ENCODE results near the gene LYST.

LYST gene

DNA sequence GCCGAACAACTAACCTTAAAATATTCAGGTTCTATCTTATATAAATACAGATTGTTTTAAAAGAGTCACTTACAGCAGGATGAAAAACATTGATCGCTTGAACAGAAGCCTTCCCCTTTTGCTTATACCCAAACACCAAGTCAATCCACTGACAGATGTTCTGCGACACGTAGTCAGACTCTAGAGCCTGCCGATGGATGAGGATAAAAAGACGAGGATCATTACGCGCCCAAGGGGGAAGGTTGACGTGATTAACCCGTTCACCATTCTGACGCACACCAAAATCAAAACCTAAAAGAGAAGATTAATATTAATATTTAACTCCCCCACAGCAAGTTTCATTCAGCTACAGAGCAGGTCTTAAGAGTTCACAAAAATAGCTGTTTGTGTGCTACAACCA is 157.7 kb downstream of the LYST start:
- no peak for DNase-seq

DNA sequence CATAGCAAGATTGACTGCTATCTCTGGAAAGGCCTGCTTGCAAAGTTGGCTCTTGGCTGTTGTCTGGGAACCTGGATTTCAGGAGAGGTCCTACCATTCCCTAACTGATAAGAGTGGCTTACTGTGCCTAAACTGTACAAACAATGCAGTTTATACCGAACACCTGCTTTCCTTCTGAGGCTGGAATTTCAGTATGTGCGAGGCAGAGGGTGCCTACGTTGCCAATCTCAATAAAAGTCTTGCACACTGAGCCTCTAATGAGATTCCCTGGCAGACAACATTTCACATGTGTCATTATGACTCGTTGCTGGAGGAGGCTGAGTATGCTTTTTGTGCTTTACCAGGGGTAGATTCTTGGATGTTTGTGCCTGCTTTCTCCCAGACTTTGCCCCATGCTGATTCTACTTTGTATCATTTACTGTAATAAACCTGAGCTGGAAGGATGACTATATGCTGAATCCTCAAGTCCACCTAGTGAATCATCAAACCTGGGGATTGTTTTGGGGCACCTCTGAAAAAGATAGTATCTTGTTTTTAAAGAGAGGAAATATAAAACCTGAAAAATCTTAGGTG is 158.2 kb downstream of the LYST start:
- no peak for DNase-seq

DNA sequence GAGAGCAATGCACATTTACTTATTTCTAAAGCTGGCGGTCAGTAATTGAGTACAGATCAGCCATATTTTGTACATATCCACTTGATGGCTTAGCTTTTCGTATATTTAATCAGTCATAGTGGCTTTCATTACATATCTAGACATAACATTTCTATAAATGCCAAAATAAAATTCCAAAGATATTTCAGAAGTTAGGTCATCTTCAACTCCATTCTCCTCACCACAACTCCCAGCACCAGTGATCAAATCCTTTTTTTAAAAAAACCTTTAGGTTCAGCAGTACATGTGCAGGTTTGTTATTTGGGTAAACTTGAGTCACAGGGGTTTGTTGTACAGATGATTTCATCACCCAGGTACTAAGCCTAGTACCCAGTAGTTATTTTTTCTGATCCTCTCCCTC is 163.2 kb downstream of the LYST start:
- DNase-seq, result no peak

DNA sequence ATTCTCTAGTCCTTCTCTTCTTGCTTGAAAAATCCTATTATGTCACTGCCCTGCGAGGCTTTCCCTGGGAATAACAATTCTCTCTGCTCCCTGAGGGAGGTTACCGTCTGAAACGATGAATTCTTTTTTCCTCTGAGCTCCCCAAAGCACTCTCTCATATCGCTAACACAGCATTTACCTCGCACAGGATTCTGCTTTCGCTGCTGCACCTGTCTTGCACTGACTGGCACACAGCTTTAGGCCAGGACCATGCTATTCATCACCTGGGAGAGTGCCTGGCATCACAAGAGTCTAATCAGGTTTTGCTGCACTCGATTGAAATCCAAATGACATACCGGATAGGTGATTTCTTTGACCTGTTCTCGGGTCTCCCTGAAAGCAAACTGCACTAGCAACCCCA is 164.3 kb downstream of the LYST start:
- DNase-seq, result no peak

DNA sequence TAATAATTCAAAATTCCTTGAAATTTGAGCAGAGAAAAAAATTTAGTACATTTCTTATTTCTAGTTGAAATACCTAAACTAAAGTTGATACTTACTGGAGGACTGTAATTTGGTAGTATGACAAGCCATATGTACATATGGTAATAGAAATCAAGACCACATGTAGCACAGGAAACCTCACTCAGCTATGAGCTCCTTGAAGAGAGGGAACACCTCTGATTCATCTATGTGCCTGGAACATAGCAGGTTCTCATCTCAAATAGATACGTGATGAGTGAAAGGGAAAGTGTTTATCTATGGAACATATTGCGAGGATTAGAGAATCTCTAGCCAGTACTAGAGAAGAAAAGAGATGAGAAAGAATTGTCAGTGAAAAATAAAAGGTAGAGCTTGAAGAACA is 169.2 kb downstream of the LYST start:
- no peak for DNase-seq

DNA sequence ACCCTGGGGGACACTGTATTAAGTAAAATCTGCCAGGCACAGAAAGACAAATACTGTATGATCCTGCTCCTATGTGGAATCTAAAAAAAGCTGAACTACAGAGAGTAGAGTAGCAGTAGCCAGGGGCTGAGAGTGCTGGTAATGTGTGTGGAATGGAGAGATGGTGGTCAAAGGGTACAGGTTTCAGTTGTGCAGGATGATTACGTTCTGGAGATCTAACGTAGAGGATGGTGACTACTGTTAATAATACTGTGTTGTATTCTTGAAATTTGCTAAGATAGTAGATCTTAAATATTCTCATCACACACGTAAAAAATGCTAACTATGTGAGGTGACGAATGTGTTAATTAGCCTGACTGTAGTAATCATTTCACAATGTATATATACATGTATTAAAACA is 177.3 kb downstream of the LYST start:
- DNase-seq, result no peak

DNA sequence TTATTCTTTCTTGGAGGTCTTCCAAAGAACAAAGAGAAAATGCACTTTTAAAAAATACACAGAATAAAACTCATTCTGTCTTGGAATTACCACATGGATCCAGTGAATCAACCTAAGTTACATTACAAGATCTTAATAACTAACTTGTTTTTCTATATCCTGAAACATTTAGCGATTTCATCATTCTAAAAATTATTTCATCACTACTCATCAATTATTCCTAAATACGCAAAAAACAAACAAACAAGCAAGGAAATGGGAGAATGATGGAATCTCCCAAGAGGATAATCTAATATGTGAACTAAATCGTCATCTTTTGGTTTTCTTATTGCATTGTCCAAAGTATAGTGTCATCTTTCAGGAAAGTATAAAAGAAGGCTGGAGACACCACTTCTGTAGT is 178.6 kb downstream of the LYST start:
- DNase-seq, result no peak

- DNase-seq, result no peak
Measured at GRCh38 chr1:235683653-235684052, 183.1 kb downstream of the LYST start.

DNA sequence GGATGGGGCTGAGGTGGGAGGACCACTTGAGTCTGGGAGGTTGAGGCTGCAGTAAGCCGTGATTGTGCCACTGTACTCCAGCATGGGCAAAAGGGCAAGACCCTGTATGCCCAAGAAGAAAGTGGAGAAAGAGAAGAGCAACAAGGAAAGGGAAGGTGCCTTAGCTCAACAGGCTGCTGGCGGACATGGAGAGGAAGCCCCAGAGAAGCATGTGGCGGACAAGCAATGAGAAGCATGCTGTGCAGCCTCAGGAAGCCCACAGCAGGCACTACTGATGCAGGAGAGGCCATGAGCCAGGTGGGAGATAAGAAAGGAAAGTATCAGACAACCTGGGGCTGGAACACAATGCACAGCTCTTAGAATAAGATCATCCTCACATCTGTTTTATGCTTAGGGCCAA is 184.5 kb downstream of the LYST start:
- DNase-seq, result no peak

DNA sequence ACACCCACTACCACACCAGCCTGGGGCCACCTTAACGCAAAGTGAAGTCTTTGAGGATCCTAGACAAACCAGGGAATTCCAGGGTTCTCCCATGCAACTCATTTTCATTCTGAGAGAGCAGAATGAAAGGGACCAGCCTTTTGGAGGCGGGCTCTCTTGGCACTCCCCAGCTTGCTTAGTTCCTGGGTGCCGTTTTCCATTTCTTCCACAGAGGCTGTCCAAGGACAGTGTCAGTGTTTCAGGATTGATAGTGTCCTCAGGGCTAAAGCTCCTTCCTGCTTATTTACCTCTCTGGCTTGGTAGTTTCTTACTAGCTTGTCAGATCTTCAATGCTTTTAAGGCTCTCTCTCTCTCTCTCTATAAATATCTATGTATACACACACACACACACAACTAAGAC is 187.1 kb downstream of the LYST start:
- no peak for DNase-seq

DNA sequence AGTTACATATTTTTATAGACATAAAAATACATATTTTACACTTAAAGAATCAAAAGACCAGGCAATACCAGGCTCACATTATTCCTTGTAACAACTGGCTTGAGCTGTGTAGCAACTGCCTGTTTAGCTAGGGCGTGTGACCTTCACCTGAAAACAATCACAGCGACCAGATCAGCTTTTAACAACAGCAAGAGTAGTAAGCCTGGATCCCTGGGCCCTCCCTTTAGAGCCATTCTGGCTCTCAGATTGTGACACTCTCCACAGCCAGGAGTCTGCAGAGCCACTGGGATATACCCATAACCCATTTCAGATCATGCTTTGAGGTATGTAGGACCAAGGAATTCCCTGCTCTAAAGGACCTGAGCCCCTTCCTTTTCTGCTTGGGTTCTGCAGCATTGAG is 187.7 kb downstream of the LYST start:
- no peak for DNase-seq

- no peak for DNase-seq
Measured at GRCh38 chr1:235675152-235675890, 191.4 kb downstream of the LYST start.

- DNase-seq, result peak; percentile 73 to 86
Measured at GRCh38 chr1:235673981-235674380, 192.7 kb downstream of the LYST start.

DNA sequence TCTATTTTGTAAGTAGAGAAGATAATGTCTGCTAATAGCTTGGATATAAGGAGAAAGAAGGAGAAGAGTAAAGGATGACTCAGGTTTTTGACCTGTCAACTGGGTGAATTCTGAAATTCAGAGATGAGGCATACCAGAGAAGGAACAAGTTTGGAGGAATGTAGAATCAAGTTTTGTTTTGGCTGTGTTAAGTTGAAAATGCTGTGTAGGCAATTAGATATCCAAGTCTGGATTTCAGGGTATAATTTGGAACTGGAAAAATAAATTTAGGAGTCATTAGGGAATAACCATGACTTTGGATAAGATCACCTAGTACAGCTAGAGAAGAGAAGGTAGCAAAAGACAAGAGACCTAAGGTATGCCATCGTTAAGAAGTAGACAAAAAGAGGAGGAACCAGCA is 194.7 kb downstream of the LYST start:
- no peak for DNase-seq

DNA sequence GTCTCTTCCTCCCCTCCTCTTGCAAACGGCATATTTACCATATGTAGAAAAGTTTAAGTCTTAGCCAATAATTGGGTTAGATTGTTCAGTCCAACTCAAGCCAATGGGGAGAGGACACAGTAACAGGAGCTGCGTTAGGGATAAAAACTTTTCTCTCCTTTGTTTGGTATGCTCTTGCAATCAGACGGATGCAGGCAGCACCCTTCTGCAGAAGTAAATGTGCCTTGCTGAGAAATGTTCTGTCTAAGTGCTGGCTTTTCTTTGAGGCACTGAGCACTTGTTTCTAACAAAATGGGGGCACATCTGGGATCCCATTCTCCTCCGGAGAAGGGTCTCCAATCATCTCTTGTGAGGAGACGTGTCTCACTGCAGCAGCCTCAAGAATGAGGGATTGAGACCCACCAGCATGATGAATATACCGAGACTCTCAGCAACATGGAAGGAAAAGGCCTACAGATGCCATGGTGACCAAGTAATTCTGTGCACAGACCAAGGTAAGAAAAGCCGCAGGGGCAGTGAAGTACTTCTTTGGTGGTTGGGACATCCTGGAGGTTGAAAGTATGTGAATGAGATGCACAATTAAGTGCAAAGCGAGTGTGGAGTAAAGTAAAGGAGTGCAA is 196.4 kb downstream of the LYST start:
- no peak for DNase-seq

DNA sequence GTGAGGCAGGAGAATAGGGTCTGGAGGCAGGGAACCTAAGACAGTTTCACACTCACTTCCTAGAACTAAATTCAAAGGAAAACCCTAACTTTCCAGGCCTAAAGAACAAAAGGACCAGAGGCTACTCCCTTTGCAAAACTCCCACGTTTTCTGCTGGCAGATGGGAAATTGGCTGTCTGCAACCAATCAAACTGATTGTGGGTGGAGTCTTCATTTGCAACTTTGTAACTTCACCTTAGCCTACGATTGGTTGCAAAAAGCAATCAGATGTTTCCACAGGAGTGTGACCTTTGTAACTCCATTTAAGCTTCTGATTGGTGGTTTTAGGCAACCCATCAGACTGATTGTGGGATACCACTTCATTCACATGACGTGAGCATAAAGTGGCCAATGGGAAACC is 197.4 kb downstream of the LYST start:
- no peak for DNase-seq

GRCh38 chr1:235663628-235664027 is 203.1 kb downstream of the LYST start:
- no peak for DNase-seq

GRCh38 chr1:235661568-235661967 is 205.1 kb downstream of the LYST start:
- no peak for DNase-seq

GRCh38 chr1:235659186-235659771 is 207.4 kb downstream of the LYST start:
- DNase-seq, result no peak

GRCh38 chr1:235657747-235658526 is 208.8 kb downstream of the LYST start:
- no peak for DNase-seq

GRCh38 chr1:235657269-235657668 is 209.4 kb downstream of the LYST start:
- DNase-seq, result no peak

DNA sequence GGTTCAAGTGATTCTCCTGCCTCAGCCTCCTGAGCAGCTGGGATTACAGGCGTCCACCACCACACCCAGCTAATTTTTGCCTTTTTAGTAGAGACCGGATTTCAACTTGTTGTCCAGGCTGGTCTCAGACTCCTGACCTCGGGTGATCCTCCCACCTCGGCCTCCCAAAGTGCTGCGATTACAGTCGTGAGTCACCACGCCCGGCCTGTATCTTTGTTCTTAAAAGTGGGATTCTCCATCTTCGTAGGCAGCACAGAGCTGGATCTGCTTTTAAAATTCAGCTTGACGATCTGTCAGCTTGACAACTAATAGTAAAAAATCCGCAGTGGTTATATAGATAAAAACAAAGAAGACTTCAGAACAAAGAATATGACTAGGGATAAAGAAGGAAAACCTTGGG is 214.3 kb downstream of the LYST start:
- no peak for DNase-seq

DNA sequence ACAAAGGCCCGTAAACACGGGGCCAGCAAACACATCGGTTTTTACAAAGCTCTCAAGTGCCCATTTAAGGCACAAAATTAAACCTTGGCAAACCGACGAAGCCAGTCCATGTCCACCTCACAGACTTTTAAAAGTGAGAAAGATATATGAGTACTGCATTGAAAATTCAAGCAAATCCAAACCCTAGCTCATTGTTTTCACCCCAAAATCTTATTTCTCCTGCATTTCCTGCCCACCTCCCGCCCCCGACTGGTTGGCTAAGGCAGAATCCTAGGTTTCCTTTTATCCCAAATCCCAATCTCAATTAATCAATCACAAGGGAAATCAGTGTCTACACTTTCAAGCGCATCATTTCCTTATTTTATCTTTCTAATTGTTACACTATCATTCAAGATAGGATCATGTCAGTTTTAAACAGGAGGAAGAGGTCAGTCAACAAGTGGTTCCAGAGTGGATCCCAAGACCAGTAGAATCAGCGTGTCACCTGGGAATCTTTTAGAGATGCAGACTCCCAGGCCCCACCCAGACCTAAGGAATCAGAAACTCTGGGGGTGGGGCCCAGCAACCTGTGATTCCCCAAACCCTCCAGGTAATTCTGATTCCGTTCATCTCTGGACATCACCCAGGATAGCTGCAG is 215.4 kb downstream of the LYST start:
- no peak for DNase-seq

Measured in NCI-H524 (cell line).